Activated T-cell treated with anti-CD3 and anti-CD28 coated beads for 48 hours (primary cell): ENCODE data around the gene MNDA.

Experiments used
- DNase-seq: peaks from one replicate; pipeline ENCODE4 v3.0.0-alpha.2; 2020; ENCODE audit warnings: low read depth

The MNDA gene

DNA sequence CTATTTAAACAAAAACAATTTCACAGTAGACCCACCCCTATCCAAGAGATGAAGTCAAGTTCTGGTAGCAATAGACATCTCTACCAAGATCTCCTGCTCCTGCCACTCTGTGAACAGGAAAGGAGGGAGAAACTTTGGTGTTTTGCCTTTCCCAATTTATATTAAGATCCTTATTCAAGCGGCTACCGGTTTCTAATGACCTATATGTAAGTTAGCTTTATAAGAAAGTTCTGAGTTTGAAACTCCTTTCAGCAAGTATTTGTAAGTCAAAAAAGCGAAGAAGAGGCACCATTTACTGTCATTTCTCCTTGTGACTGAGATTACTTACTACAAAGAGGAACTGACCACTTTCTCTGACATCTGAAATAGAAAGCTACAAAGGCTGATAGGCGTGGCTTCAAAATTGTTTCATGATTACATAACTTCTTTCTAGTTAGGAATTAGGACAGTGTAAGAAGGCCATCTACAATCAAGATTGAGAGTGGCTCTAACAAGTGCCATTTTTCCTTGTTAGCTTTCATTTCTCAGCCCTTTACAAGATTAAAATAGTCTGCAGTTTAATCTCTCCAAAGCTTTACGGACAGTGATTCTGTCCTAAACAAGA, at the start of gene MNDA:
Gene MNDA, plus strand, starts transcription at position 448 of the 604 bp plus-strand sequence. CDS start 10,803 bp downstream, outside the sequence.
- DNase-seq = no peak

DNA sequence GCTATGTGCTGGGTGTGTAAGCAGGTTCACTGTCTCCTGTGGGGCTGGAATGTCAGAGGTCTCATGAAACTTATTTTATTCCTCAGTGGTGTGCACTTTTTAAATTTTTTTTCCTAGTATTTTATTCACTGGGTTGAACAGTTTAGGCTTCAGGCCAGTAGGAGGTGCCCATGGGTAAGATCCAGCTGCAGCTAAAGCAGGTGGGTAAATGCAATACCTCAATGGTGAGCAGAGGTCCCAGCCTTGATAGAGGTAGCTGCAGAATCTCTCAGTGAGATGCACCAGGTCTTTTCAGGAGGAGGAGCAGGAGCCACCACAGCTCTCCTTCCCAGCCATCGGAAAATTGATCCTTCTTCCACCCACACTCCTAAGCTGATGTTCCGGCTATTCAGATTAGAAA, 37.5 kb upstream of the MNDA start:
- DNase-seq = peak; percentile 19

DNA sequence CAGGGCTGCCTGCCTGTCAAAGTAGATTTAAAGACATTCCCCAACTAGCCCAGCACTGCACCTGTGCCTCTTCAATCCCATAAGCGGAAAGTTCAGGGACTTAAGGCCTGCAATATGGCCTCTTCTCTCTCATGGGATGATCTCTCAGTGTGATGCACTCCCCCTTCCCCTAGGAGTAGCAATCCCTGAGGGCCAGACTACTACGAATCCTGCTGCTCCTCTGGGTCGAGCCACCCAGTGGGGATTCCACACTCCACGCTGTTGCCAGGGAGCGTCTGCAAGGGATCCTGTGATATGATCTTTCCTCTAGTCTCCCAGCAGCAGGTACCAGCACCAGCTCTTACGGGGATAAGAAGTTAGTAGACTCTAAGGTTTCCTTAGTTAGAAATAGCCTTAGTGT, 36.9 kb upstream of the MNDA start:
- DNase-seq = no peak

DNA sequence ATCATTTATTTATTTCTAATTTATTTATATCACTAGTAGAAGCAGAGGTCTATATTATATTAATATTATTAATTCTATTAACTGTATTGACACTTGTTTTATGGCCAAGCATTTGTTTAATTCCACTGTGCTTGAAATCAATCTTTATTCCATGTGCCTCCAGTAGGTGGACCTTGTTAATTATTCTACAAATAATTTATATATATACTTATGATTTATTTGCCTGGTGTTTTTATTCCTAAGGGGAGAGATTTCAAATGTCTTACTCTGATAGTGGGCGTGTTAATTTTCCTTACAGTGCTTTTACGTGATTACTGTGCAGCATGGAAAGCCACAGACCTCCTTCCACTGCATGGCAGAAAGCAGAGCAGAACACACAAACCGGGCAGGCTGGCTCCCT, 32.6 kb upstream of the MNDA start:
- DNase-seq = no peak

DNA sequence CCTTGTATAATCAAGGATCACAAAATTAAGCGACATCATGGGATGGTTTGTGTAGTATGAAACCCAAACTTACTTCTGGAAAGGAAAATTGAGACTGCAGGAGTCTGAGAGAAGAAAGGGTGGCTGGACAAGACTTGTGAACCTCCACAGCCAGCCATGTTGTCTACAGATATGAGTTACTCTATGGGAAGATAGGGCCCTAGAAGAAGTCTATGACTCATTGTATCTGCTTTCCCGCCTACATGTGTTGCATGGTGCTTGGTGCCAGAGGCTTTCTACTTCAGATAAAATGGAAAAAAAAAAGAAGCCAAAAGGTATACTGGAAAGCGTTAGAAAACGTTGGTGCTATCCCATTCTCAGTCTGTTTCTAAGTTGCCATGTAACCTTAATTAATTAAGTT, 31.5 kb upstream of the MNDA start:
- DNase-seq = no peak

DNA sequence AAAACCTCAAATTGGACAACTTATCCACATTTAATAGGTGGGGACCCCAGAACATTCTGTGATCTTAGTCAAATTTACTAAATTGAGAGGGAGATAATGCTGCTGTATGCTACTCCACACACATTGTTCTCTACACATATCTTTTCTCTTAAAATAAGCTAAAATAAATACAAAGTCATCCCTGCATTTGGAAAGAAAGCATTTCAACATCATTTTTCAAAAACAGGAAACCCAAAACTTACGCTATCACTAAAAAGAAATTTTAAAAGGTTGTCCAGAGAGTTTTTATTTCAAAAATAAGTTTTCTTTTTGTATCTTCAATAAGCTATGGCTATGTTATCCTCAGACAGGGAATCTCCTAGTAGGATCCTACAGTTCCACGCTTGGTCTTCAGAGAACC, 30.6 kb upstream of the MNDA start:
- DNase-seq = no peak

DNA sequence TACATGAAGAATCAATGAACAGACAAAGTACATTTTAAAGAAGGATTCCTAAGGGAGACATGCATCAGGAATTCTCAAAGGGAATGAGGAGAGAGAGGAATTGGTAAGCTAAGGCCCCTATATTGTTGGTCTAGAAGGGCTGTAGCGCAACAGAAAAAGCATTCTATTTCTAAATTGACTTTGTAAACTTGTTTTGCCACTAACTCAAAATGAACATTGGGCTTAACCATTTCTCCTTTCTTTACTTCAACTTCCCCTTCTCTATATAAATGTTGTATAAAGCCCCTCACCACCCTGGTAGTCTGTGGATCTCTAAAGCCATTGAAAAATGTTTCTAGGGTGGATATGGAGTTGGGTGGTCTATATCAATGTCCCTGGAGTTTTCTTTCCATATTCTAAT, 29.8 kb upstream of the MNDA start:
- no peak for DNase-seq

DNA sequence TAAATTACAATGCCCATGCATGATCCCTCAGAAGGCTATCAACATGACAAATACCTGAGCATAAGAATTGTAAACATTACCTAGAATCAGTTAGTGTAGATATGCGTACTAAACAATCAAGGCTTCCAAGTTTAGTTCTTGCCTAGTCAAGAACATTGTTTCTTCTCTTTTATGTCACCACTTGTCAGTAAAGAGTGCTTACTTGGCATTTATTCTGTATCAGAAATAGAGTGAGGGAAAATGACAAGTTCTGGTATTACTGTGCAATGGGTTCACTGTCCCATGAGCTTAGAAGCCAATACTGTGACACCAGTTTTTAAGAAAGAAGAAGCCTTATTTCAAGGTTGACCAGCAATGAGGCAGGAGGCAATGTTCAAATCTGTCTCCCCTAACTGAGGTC, 27.5 kb upstream of the MNDA start:
- DNase-seq = no peak

DNA sequence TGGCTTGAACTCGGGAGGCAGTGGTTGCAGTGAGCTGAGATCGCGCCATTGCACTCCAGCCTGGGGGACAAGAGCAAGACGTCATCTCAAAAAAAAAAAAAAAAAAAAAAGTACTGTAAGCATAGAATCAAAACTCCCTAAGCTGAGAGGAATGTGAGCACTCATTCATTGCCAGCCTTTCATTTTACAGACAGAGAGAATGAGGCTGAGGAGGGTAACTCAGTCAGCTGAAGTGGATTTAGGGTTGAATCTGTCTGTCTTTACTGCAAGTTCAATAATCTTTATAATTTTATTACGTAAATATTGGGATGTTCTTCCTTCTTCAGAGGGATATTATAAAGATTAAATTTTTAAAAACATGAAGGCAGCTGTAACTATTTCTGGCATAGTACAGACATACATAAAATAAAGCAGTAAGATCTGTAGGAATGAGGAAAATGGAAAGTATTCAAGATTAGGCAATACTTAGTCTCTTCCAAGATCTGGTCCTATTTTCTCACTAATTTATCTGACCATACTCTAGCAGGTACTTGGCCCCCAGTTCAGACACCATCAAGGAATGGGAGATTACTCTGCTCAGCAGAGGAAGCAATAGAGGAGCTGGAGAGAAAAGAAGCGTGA, 24.1 kb upstream of the MNDA start:
- no peak for DNase-seq

DNA sequence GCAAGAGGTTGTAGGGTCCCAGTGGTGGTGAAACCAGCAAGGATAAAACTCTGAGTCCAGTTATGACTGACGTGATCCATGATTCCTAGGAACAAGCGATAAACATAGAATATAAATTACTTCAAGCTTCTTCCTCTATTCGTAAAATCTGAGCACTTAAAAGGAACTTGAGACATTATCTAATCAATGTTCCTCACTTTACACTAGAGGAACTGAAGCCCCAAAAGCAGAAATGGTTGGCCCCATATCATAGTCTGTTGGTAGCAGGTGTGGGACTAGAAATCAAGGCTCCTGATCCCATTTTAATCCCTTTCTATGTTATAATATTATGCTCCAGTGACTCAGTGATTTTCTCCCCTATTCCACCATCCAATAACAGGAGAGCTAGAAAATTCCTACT, 21.9 kb upstream of the MNDA start:
- DNase-seq = no peak

DNA sequence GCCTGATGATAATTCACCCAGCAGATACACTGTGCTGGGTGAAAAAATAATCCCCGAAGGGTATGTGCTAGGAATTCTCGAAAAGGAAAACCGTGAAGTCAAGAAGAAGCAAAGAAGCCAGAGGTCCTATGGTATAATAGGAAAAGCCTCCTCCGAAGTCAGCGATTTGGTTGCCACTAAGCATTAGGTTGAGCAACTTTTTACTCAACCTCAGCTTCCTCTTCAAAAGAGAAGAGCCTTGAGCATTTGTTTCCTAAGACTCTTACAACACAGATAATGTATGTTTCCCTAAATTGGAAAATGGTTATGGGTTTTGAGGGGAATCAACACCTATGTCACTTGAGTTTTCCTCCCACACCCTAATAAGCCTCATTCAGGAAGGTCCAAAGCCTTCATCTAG, 21.3 kb upstream of the MNDA start:
- DNase-seq = no peak

DNA sequence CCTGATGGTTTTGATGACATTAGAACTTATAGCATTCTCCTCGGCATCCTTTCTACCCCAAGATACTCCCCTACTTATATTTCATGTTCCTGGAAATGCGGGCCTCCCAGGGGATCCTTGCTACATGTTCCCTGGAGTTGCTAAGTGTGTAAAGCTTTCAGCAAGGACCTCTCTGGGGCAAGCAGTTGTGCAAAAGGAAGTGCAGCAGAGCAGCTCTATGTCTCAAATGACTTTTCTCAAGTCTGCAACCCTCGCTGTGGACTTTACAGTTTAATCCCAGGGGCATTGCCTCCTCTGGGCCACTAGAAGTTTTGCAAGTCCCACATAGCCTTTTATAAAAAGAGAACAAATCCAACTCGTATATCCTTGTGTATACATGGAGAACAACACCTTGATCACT, 20.8 kb upstream of the MNDA start:
- DNase-seq = no peak

DNA sequence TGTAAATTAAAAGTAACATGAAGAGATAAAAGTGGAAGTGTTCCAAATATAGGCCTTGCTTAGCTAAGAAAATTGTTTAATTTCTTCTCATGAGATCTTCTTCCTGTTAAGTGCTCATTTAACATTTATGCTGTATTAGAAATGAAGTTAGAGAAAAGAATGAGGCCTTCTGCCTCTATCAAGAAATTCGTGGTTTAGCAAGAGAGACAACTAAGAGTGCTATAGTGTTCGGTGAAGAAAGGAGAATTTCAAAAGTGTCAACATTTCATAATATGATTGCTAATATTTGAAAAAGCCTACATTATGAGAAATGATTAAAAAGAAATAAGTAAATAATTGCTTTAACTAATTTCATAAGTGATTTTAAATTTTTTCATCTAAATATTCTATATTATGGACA, 18.8 kb upstream of the MNDA start:
- DNase-seq = no peak

DNA sequence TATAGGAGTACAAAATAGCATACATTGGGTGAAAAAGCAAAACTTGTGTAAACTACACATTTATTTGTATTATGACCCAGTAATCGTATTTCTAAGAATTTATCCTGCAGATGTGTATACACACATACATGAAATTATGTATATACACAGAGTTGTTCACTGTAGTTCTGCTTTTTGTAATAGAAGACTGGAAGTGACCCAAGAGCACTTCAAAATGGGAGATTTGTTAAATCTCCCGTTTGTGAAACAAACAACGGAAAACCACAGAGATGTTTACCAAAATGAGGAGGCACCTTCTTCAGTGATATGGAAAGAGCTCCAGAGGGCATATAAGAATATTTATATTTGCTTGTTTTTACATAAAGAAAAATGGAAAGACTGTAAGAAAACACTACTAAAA, 18.0 kb upstream of the MNDA start:
- no peak for DNase-seq

DNA sequence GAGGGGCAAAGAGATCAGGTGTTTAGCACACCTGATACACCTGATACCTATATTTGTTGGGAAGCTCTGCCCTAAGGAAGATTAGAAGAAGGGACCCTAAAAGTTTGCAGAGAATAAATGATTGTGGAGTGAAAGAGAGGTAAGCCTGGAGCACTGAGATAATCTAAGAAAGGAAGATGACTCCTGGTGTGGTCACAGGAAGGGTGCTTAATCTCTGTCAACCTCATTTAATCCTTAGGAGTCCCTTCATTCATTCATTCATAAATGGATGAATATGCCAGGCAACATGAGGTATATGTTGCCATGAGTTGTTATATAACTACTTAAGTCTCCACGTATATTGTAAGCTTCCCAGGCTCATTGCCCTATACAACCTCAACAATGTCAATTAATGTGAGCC, 16.2 kb upstream of the MNDA start:
- DNase-seq = no peak

DNA sequence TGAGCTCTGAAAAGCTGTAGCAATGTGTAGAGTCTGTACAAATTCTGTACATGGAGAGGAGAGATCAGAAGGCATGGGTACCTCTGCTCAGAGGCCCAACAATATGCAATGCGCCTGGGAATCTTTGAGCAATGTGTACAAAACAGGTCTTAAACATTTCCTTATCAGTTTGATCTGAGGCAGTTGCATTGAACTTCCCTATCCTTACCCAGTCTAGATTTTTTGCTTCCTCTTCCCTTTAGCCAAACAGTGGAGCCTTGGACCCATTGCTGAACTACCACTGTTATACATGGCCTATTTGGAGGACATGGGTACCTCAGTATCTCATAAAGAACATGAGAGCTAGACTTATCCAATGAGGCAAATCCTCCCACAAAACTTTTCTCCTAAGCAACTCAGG, 12.6 kb upstream of the MNDA start:
- DNase-seq = no peak

DNA sequence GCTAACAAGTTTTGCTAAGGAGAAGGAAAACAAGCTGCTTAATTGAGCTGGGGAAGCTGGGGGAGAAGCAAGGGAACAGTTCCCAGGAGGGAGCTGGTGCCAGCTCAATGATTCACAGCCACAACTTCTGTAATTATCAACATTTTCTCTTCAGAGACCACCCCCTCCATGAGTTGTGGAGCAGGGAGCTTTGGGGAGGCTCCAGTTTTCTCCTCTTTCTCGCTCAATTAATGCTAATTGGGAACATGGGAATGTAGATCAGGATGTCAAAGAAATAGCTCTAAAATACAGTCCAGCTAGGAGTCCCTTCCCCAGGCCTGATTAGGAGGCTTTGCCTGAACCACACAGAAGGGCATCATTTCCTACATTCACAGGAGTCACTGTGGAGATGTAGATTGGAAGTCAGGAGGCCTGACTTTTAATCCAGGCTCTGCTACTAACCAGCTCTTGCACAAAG, 12.1 kb upstream of the MNDA start:
- no peak for DNase-seq

DNA sequence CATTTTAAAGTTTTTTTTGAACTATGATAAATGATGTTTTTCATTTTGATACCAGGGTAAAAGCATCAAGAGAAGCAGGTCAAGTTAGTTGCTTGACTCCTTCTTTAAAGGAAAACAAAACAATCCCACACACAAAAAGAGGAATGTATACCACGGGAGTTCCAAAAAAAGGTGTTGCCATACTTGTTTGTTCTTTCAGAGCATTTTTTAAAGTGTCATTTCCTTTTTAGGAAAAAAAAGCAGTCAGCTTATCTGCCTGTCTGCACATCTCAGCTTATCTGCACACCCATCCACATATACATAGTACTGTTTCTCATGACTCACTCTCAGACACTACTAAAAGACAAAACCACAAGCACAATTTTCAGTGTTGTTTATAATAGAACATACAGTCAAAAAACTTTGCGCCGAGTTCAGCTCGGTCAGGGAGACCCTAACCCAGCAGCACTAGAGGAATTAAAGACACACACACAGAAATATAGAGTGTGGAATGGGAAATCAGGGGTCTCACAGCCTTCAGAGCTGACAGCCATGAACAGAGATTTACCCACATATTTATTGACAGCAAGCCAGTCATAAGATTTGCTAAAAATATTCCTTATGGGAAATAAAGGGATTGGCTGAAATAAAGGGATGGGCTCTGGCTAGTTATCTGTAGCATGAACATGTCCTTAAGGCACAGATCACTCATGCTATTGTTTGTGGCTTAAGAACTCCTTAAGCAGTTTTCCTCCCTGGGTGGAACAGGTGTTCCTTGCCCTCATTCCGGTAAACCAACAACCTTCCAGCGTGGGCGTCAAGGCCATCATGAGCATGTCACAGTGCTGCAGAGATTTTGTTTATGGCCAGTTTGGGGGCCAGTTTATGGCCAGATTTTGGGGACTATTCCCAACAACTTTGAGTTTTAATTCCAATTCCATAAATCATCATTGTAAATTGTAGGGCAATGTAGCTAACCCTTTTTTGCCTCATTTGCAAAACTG, 11.4 kb upstream of the MNDA start:
- no peak for DNase-seq

DNA sequence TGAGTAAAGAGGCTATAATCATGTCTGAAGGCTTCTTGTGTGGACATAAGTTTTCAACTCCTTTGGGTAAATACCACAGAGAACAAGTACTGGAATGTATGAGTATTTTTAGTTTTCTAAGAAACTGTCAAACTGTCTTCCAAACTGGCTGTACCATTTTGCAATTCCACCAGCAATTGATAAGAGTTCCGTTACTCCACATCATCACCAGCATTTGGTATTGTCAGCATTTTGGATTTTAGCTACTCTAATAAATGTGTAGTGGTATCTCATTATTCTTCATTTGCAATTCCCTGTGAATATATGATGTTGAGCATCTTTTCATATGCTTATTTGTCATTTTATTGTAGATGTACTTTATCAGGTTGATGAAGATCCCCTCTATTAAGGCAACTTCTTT, 9.4 kb upstream of the MNDA start:
- no peak for DNase-seq

DNA sequence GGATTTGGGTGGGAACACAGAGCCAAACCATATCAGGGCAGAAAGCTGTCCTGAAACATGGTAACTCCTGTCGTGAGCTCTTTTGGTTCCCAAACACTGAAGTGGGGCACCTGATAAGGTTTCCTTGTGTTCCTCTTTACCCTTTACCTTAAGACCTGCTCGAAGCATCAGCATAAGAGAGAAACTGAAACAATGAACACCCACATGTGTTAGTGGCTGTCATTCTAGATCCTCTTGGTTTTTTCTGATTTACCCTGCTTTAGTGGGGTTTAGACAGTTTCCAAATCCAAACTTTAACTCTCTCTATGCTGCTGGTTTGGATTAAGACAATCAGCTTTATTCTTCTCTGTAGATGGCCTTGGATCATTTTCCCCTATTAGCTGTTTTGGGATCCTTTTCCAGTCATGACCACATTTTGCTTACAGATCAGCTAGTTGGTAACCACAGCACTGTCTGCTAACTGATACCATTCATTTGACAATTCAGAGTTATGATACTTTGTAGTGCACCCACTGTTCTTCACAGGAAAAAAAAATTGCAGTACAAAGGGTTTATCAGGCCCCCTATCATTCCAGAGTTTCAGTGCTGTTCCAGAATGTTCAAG, 975 bp upstream of the MNDA start:
- no peak for DNase-seq

DNA sequence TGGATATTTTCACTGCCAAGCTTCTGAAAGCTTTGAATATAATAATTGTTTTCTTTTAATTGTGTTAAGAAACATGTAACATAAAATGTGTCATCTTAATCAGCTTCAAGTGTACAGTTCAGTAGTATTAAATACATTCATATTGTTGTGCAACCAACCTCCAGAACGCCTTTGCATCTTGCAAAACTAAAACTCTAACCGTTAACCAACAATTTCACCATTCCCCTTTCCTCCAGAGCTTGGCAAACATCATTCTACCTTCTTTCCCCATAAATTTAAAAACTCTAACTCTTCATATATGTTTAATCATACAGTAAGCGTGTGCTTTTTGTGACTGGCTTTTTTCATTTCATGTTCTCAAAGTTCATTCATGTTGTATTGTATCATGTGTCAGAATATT, 2.1 kb downstream of the MNDA start:
- no peak for DNase-seq

DNA sequence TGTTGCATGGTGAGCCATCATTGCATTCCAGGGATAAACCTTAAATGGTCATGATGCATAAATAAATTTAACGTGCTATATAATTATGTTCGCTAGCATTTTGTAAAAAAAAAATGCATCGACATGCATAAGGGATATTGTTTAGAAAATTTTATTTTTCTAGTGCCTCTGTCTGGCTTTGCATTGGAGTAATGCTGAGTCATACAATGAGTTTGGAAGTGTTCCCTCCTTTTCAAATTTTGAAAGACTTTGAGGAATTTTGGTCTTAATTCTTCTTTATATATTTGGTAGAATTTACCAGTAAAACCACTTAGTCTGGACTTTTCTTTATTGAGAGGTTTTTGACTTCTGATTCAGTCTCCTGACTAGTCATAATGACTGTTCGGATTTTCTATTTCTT, 4.9 kb downstream of the MNDA start:
- DNase-seq = no peak

DNA sequence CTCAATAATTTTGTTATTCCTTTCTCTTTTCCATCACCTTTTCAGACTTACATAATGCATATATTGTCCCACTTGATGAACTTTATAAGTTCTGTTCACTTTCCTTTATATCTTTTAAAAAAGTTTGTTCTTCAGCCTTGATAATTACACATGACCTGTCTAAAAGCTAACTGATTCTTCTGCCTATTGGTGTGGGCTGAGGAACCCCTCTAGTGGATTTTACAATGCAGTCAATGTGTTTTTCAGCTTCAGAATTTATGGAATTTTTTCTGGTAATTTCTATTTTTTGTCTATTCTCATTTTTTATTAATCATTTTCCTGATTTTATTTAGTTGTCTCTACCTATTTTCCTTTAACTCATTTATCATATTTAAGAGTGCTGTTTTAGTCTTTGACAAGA, 7.5 kb downstream of the MNDA start:
- DNase-seq = no peak
